HCT116 (cell line): ENCODE measurements around the gene GGTLC3. TPM values are rescaled to one million over a fixed set of nuclear protein-coding genes. Genes with fewer than 3 reads are reported as not detected.
"Not testable (repeated sequence)": the region's sequence is repeated elsewhere in the genome, so short reads cannot be mapped to it uniquely, and the experiment has no call there.

Experiments used
- ATAC-seq: fragments of 200-7000 bp; cut with Tn5 transposase; 2 replicates; pipeline ENCODE4 v1.9.1; 2020; ENCODE audit warnings: mild to moderate bottlenecking, moderate library complexity
- BruUV-seq: library from RNA; stranded (reverse); fragments of 400-500 nt; replicated peaks from 2 replicates; lab custom pipeline; 2021; lab: Mats Ljungman, UMichigan
- CTCF ChIA-PET: fragments of 300-600 bp; sonication (Branson Sonifier 250); formaldehyde crosslinking; loops from one replicate; lab custom pipeline; 2021; ENCODE audit warnings: antibody characterized with exemption; lab: Charles Lee
- POLR2A ChIA-PET: fragments of 300-600, 350-600 bp; sonication (Branson Sonifier 250); formaldehyde crosslinking; loops from one replicate; lab custom pipeline; 2021; ENCODE audit warnings: antibody characterized with exemption; lab: Charles Lee
- RAD21 ChIA-PET, 2 experiments: fragments of 300-600 bp; sonication (Branson Sonifier 250); formaldehyde crosslinking; loops; one replicate each; lab custom pipeline; 2023; ENCODE audit warnings: low total read pairs in 2 of 2; ENCODE audit not compliant: uncharacterized antibody in 2 of 2, unreplicated experiment in 2 of 2, low non-redundant PET in 1 of 2; lab: Charles Lee
- DNase-seq: peaks from one replicate; pipeline ENCODE4 v3.0.0-alpha.2; 2010; ENCODE audit warnings: low read depth, low spot score
- H2AFZ ChIP-seq: fragments of 200-600 bp; shearing (Covaris generic), sonication (generic); 2 replicates; pipeline ENCODE4 v1.6.1; 2017; ENCODE audit warnings: low read depth, mixed run types, mixed read lengths, antibody characterized with exemption, low read length; ENCODE audit not compliant: poor library complexity, severe bottlenecking
- H3K27ac ChIP-seq: 2 replicates; pipeline ENCODE4 v1.5.1; 2012; ENCODE audit warnings: low read depth, low read length
- H3K27me3 ChIP-seq: fragments of 200-600 bp; sonication (generic); 2 replicates; pipeline ENCODE4 v1.6.1; 2016; ENCODE audit warnings: mixed run types, low read length, mixed read lengths; ENCODE audit not compliant: insufficient read depth
- H3K36me3 ChIP-seq, 2 experiments: fragments of 200-500 bp in 1 of 2; fragments of 200-600 bp in 1 of 2; sonication (Bioruptor generic) in 1 of 2; sonication (generic) in 1 of 2; 2 replicates each; pipeline versions ENCODE4 v1.5.1 to v1.6.1; 2014 to 2016; ENCODE audit warnings: low read length in 2 of 2, inconsistent platforms in 1 of 2, mixed read lengths in 1 of 2, mixed run types in 1 of 2; ENCODE audit not compliant: insufficient read depth in 2 of 2, control insufficient read depth in 1 of 2
- H3K4me1 ChIP-seq, 2 experiments: fragments of 200-600 bp in 1 of 2; sonication (generic) in 1 of 2; 2 replicates each; pipeline versions ENCODE4 v1.5.1 to v1.6.1; 2012 to 2017; ENCODE audit warnings: low read length in 2 of 2, inconsistent platforms in 1 of 2, mild to moderate bottlenecking in 1 of 2, mixed read lengths in 1 of 2, mixed run types in 1 of 2, moderate library complexity in 1 of 2; ENCODE audit not compliant: insufficient read depth in 2 of 2, control insufficient read depth in 1 of 2
- H3K4me2 ChIP-seq: fragments of 200-600 bp; sonication (generic); 2 replicates; pipeline ENCODE4 v1.6.1; 2017; ENCODE audit warnings: mixed run types, low read length, mixed read lengths
- H3K4me3 ChIP-seq, 2 experiments: fragments of 200-600 bp in 1 of 2; sonication (generic) in 1 of 2; replicated peaks in 1 of 2; 2 replicates each; pipeline ENCODE4 v1.5.1; 2011 to 2016; ENCODE audit warnings: low read length in 2 of 2, control low read depth in 1 of 2, low read depth in 1 of 2, mild to moderate bottlenecking in 1 of 2, mixed read lengths in 1 of 2, mixed run types in 1 of 2
- H3K79me2 ChIP-seq: fragments of 200-600 bp; sonication (generic); 2 replicates; pipeline ENCODE4 v1.6.1; 2017; ENCODE audit warnings: mild to moderate bottlenecking, mixed run types, low read length, moderate library complexity, mixed read lengths; ENCODE audit not compliant: insufficient read depth
- H3K9ac ChIP-seq: fragments of 200-600 bp; sonication (generic); 2 replicates; pipeline ENCODE4 v1.6.1; 2016; ENCODE audit warnings: low read length, mixed read lengths
- H3K9me2 ChIP-seq: fragments of 200-600 bp; sonication (generic), shearing (Covaris generic); 2 replicates; pipeline ENCODE4 v1.6.1; 2017; ENCODE audit warnings: mixed run types, mild to moderate bottlenecking, moderate library complexity; ENCODE audit not compliant: insufficient read depth
- H3K9me3 ChIP-seq, 2 experiments: fragments of 200-500 bp in 1 of 2; fragments of 200-600 bp in 1 of 2; sonication (Bioruptor generic) in 1 of 2; sonication (generic) in 1 of 2; 2 replicates each; pipeline ENCODE4 v1.6.1; 2014 to 2017; ENCODE audit warnings: low read length in 2 of 2, mixed read lengths in 2 of 2, inconsistent platforms in 1 of 2, low read depth in 1 of 2, mild to moderate bottlenecking in 1 of 2, mixed run types in 1 of 2, moderate library complexity in 1 of 2; ENCODE audit not compliant: control insufficient read depth in 1 of 2, insufficient read depth in 1 of 2
- H4K20me1 ChIP-seq: fragments of 200-600 bp; sonication (generic), shearing (Covaris generic); 2 replicates; pipeline ENCODE4 v1.6.1; 2017; ENCODE audit warnings: mixed run types, mild to moderate bottlenecking, moderate library complexity; ENCODE audit not compliant: insufficient read depth
- intact Hi-C: fragments of 100-400 bp; cut with micrococcal nuclease; formaldehyde crosslinking; loops from 2 replicates; pipeline ENCODE4 v1.10.0; 2022
- total RNA-seq: library from RNA; stranded (reverse); gene quantifications from one replicate; pipeline ENCODE4 v1.2.1, GENCODE V29; 2021; ENCODE audit not compliant: unreplicated experiment

The GGTLC3 gene
- total RNA-seq, 1 experiment from 2014 or later = not detected

GRCh38 chr22:18522762-18523161 is 4.8 kb upstream of the GGTLC3 start:
- H4K20me1 ChIP-seq, H3K27ac ChIP-seq, H3K4me3 ChIP-seq, H2AFZ ChIP-seq, ATAC-seq, H3K9me2 ChIP-seq, H3K4me1 ChIP-seq, H3K79me2 ChIP-seq, H3K4me2 ChIP-seq, H3K9ac ChIP-seq, DNase-seq, POLR2A ChIA-PET, BruUV-seq, RAD21 ChIA-PET, H3K36me3 ChIP-seq, intact Hi-C loops, CTCF ChIA-PET, H3K27me3 ChIP-seq, H3K9me3 ChIP-seq: not testable (repeated sequence)

- intact Hi-C loops, H3K27ac ChIP-seq, H3K4me1 ChIP-seq, BruUV-seq, H3K4me2 ChIP-seq, H3K9me2 ChIP-seq, CTCF ChIA-PET, H2AFZ ChIP-seq, H3K9me3 ChIP-seq, H3K27me3 ChIP-seq, H3K36me3 ChIP-seq, H4K20me1 ChIP-seq, H3K4me3 ChIP-seq, RAD21 ChIA-PET, ATAC-seq, POLR2A ChIA-PET, H3K79me2 ChIP-seq, DNase-seq, H3K9ac ChIP-seq: not testable (repeated sequence)
These were observed 4.5 kb downstream of the GGTLC3 start for GRCh38 chr22:18513454-18513853.

- H3K36me3 ChIP-seq, intact Hi-C loops, BruUV-seq, POLR2A ChIA-PET, H3K27ac ChIP-seq, H3K4me3 ChIP-seq, CTCF ChIA-PET, DNase-seq, H3K4me2 ChIP-seq, H2AFZ ChIP-seq, H4K20me1 ChIP-seq, RAD21 ChIA-PET, H3K27me3 ChIP-seq, H3K79me2 ChIP-seq, H3K9ac ChIP-seq, H3K9me2 ChIP-seq, H3K4me1 ChIP-seq, ATAC-seq, H3K9me3 ChIP-seq: not testable (repeated sequence)
These were observed 5.6 kb downstream of the GGTLC3 start for GRCh38 chr22:18512378-18512777.

- RAD21 ChIA-PET, H3K79me2 ChIP-seq, intact Hi-C loops, ATAC-seq, H3K9me2 ChIP-seq, CTCF ChIA-PET, H3K4me2 ChIP-seq, H4K20me1 ChIP-seq, DNase-seq, H3K4me3 ChIP-seq, POLR2A ChIA-PET, H3K4me1 ChIP-seq, BruUV-seq, H3K27me3 ChIP-seq, H3K27ac ChIP-seq, H3K9me3 ChIP-seq, H3K36me3 ChIP-seq, H3K9ac ChIP-seq, H2AFZ ChIP-seq: not testable (repeated sequence)
These were observed 6.6 kb downstream of the GGTLC3 start for GRCh38 chr22:18511327-18511726.

GRCh38 chr22:18496227-18496626 is 21.7 kb downstream of the GGTLC3 start:
- H3K4me2 ChIP-seq, DNase-seq, H4K20me1 ChIP-seq, H3K9ac ChIP-seq, H3K4me3 ChIP-seq, H3K4me1 ChIP-seq, H3K27me3 ChIP-seq, RAD21 ChIA-PET, H3K36me3 ChIP-seq, H3K27ac ChIP-seq, H3K9me3 ChIP-seq, POLR2A ChIA-PET, H3K9me2 ChIP-seq, H3K79me2 ChIP-seq, BruUV-seq, ATAC-seq, CTCF ChIA-PET, intact Hi-C loops, H2AFZ ChIP-seq: not testable (repeated sequence)
